Activated naive CD8-positive, alpha-beta T cell treated with anti-CD3 and anti-CD28 coated beads for 36 hours (primary cell): ENCODE results near the gene ZNF487. TPM values are rescaled to one million over a fixed set of nuclear protein-coding genes. Genes with fewer than 3 reads are reported as not detected.
"Not testable (repeated sequence)": the region's sequence is repeated elsewhere in the genome, so short reads cannot be mapped to it uniquely, and the experiment has no call there.

ENCODE experiments used
- DNase-seq: peaks from one replicate; pipeline ENCODE4 v3.0.0; 2021
- H3K27ac Mint-ChIP-seq: one replicate; pipeline ENCODE4 v1.8.0; 2022; ENCODE audit warnings: mild to moderate bottlenecking, moderate library complexity, mixed read lengths
- H3K27me3 Mint-ChIP-seq: one replicate; pipeline ENCODE4 v1.8.0; 2022; ENCODE audit warnings: mild to moderate bottlenecking, mixed read lengths
- H3K36me3 Mint-ChIP-seq: one replicate; pipeline ENCODE4 v1.8.0; 2021; ENCODE audit warnings: mild to moderate bottlenecking, mixed read lengths
- H3K4me1 Mint-ChIP-seq: one replicate; pipeline ENCODE4 v1.8.0; 2021; ENCODE audit warnings: mixed read lengths
- H3K4me3 Mint-ChIP-seq: one replicate; pipeline ENCODE4 v1.8.0; 2022; ENCODE audit warnings: mild to moderate bottlenecking, moderate library complexity, mixed read lengths
- H3K9me3 Mint-ChIP-seq: one replicate; pipeline ENCODE4 v1.8.0; 2022; ENCODE audit warnings: mixed read lengths
- total RNA-seq, 2 experiments: library from RNA; stranded (reverse); gene quantifications; one replicate each; pipeline ENCODE4 v1.2.3, GENCODE V29; 2021

ZNF487 gene
- total RNA-seq = 1 to 10 TPM; 2.4 to 2.9 TPM

DNA sequence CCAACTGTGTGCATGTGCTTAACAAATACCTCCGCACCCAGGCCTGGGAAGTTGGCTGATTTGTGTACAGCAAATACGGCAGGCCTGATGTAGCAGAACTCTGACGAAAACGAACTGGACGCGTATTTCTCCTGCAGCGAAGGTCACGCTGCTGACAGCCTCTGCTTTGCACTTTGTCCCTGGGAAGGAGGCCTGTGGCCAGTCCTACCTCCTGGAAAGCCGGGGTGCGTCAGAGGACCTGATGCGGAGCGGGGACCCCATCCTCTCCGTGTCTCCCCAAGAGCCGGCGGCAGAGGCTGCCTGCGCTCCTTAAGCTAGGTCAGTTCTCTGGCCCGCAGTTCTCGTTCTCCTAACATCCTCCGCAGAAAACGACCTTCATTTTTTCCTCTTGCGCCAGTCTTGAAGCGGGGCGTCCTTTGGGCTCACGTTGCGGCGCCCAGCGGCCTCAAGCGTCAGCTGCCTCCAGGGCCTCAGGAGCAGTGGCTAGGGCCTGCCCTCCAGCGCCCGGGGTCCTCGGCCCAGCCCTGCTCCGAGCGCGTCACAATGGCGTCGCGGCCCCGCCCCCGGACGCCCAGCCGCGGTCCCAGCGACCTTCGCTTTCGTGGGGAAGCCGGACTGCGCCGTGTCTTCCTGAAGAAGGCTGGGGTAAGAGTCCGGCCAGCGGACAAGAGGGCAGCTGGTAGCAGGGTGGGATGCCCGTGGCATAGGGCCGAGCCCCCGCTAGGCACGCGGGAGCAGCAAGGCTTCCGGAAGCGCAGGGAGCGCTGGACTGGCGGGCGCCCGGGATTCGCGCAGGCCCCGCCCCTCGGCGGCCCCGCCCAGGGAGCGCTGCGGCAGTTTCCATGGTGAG, at the start of gene ZNF487:
ZNF487 (plus strand) TSS at position 821 of the 850 bp plus-strand sequence. CDS start 38,703 bp downstream, outside the sequence.
- Mint-ChIP-seq H3K4me3 (peak within 1 kb of the TSS; percentile 96), H3K4me1 (peaks cover 6% of the 10 kb centered on the region), H3K36me3 (peaks cover 2% of the 10 kb centered on the region), H3K27me3 (no peaks in the 10 kb centered on the region), H3K9me3 (no peaks in the 10 kb centered on the region), H3K27ac (peak within 1 kb of the TSS; percentile 97)
- DNase-seq = peak; percentile 93

DNA sequence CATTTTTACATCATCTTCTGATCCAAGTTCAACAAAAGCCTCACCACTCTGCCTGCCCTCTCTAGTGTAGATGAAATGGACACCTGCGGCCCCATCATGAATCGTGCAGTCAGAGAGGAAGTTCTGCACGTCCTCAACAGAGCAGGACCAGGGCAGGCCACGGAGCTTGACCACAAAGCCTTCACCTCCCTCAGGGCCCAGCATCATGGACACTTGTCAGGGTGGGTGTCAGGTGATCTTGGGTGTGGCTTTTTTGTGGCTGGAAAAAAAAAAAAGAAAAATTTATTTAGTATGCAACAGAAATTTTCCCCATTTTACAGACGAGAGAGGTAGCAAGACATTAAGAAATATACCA, 49.3 kb upstream of the ZNF487 start:
- H3K36me3 Mint-ChIP-seq = peaks cover 57% of the 10 kb centered on the region
- DNase-seq = no peak
- H3K4me1 Mint-ChIP-seq = peaks cover 49% of the 10 kb centered on the region
- H3K27ac Mint-ChIP-seq = no peak overlapping the region
- no peaks in the 10 kb centered on the region for H3K27me3 Mint-ChIP-seq
- H3K9me3 Mint-ChIP-seq = no peaks in the 10 kb centered on the region
- no peak overlapping the region for H3K4me3 Mint-ChIP-seq

DNA sequence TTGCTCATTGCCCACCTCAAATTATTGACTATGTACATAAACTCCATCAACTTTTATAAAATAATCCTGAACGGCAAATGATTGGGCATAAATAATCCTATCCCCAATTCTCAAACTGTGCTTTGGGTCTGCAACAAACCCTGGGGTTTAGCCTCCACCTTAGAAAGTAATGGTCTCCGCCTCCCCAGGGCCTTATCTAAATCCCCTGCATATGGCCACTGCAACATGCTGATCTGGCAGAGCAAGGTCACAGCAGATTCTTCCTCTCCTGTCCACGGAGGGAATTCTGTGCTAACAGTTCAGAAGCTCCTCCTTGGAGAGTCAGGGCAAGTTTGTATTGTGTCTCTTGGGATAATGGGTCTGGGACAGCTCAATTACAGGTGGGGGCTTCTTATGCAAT, 47.0 kb upstream of the ZNF487 start:
- Mint-ChIP-seq H3K27me3 (no peaks in the 10 kb centered on the region), H3K4me3 (no peak overlapping the region), H3K36me3 (peaks cover 71% of the 10 kb centered on the region), H3K4me1 (peaks cover 64% of the 10 kb centered on the region), H3K27ac (peak overlapping the region; percentile 21), H3K9me3 (no peaks in the 10 kb centered on the region)
- no peak for DNase-seq

DNA sequence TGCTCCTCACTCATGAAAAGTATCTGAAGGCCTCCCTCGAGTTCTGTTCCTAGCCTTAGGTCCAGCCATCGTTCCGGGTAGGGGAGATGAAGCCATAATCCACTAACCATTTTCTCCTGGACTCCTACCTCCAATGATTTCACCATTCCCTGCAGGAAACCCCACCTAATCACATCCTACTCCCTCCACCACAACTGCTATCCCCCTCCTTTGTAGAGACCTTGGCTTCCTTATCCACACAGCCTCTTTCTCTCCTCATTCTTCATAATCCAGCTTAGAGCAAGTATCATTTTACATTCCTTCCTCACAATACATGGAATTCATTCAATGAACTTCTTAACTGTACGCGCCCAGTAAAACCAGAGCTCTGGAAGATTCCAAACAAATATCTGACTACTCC, 46.6 kb upstream of the ZNF487 start:
- Mint-ChIP-seq H3K27me3 (no peaks in the 10 kb centered on the region), H3K27ac (peak overlapping the region; percentile 66), H3K4me1 (peaks cover 69% of the 10 kb centered on the region), H3K4me3 (no peak overlapping the region), H3K36me3 (peaks cover 75% of the 10 kb centered on the region), H3K9me3 (no peaks in the 10 kb centered on the region)
- DNase-seq = no peak

DNA sequence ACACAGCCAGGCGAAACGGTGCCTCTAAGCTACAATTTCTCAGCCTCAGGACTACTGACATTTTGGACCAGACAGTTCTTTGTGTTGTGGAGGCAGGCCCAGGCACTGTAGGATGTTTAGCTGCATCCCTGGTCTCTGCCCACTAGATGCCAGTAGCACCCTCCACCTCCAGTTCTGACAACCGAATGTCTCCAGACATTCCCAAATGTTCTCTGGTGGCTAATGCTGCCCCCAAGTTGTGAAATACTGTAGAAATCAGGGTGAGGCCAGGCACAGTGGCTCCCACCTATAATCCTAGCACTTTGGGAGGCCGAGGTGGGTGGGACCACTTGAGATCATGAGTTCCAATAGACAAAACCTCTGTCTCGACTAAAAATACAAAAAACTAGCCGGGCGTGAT, 46.2 kb upstream of the ZNF487 start:
- Mint-ChIP-seq H3K27ac (peak overlapping the region; percentile 66), H3K9me3 (no peaks in the 10 kb centered on the region), H3K36me3 (peaks cover 79% of the 10 kb centered on the region), H3K4me3 (no peak overlapping the region), H3K27me3 (no peaks in the 10 kb centered on the region), H3K4me1 (peaks cover 73% of the 10 kb centered on the region)
- no peak for DNase-seq

DNA sequence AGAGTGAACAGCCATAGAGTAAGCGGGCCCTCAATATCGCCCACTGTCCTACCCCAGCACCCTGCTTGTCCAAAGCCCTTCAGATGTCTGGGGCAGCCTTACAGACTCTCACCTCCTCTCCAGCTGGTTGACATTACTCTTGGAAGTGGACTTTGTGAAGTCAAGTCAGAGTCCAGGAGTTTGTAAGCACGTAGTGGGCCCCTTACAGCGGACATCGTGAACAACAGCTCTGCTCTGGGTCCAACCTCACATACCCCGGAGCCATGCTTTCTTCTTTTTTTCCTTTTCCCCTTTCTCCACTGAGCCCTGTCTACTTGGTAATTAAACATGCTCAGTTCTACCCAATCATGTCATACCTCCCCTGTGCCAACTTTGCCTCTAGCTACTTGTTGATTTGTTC, 45.4 kb upstream of the ZNF487 start:
- no peak for DNase-seq
- H3K4me1 Mint-ChIP-seq = peaks cover 74% of the 10 kb centered on the region
- peaks cover 83% of the 10 kb centered on the region for H3K36me3 Mint-ChIP-seq
- H3K9me3 Mint-ChIP-seq = no peaks in the 10 kb centered on the region
- H3K27ac Mint-ChIP-seq = peak overlapping the region; percentile 80
- no peak overlapping the region for H3K4me3 Mint-ChIP-seq
- H3K27me3 Mint-ChIP-seq = no peaks in the 10 kb centered on the region

DNA sequence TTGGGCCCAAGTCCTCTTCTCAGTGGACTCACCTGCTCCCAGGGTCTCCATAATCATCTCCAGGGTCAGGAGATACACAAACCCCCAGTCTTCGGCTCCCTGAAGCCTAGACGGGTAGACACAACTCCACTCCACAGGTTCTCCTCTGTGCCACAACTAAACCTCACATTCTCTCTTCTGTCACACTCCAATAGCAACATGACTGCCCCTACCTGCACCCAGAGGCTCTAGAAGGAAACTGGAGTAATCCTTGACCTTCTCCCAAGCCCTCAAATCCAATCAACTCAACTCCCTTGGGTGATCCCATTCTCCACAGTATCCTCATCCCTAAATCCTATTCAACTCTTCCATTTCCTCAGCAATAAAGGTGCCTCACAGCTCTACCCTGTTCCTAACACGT, 44.2 kb upstream of the ZNF487 start:
- Mint-ChIP-seq H3K9me3 (no peaks in the 10 kb centered on the region), H3K27ac (peak overlapping the region; percentile 80), H3K4me3 (peak overlapping the region; percentile 0), H3K27me3 (no peaks in the 10 kb centered on the region), H3K36me3 (peaks cover 77% of the 10 kb centered on the region), H3K4me1 (peaks cover 65% of the 10 kb centered on the region)
- DNase-seq = no peak

DNA sequence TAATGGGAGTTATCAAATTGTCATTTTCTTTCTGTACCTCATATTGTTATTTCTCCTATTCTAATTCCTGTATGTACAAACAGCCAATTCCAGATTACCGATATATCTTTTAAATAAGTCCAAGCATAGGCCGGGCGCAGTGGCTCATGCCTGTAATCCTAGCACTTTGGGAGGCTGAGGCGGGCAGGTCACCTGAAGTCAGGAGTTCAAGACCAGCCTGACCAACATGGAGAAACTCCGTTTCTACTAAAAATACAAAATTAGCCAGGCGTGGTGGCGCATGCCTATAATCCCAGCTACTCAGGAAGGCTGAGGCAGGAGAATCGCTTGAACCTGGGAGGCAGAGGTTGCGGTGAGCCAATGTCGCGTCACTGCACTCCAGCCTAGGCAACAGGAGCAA, 43.7 kb upstream of the ZNF487 start:
- H3K27ac Mint-ChIP-seq = peak overlapping the region; percentile 80
- H3K27me3 Mint-ChIP-seq, H3K9me3 Mint-ChIP-seq, DNase-seq: not testable (repeated sequence)
- peaks cover 68% of the 10 kb centered on the region for H3K4me1 Mint-ChIP-seq
- peak overlapping the region; percentile 0 for H3K4me3 Mint-ChIP-seq
- peaks cover 80% of the 10 kb centered on the region for H3K36me3 Mint-ChIP-seq

DNA sequence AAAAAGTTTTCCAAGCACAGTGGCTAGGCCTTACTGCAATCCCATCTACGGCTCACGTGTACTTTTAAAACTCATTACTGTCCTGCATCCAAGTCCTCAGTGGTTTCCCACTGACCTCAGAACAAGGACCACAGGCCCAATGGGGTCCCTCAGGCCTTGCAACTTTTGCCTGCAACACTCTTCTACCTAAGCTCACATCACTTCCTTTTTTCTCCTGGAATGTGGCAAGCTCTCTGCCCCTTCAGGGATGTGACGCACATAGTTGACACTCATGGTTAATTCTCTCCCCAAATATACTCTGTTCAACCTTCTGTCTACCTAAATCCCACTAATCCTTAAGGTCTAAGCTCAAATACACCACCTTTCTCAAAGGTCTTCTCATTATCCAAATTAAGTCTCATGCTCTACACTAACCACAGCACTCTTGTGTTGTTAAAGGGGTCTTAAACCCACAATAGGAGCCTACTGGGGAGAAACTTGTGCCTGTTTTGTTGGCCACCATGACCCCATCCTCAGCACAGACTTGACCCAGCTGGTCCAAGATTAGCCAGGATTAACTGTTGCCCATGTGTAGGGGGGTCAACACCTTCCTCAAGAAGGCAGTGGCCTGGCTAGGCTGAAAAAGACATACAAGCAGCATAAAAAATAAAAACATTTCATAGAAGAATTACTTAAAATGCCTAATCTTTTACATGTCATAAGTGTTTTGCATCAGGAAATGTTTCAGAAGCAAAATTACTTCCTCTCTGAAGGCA, 43.1 kb upstream of the ZNF487 start:
- Mint-ChIP-seq H3K4me1 (peaks cover 65% of the 10 kb centered on the region), H3K27me3 (no peaks in the 10 kb centered on the region), H3K36me3 (peaks cover 80% of the 10 kb centered on the region), H3K27ac (peak overlapping the region; percentile 97), H3K4me3 (no peak overlapping the region), H3K9me3 (no peaks in the 10 kb centered on the region)
- DNase-seq = no peak

DNA sequence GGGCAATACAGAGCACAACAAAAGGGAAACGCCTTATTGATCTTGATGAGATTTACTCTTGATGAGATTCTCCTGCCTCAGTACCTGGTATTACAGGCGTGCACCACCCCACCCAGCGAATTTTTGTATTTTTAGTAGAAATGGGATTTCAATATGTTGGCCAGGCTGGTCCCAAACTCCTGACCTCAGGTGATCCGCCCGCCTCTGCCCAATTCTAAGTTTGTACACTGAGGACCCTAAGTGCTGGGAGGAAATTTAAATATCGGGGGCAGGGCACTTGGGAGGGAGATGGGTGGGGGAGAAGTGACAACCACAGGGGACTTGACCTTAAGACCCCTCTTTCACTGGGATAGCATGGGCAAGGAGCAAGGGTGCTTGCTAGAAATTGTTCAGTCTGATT, 42.0 kb upstream of the ZNF487 start:
- H3K4me1 Mint-ChIP-seq = peaks cover 66% of the 10 kb centered on the region
- peak overlapping the region; percentile 97 for H3K27ac Mint-ChIP-seq
- no peaks in the 10 kb centered on the region for H3K9me3 Mint-ChIP-seq
- DNase-seq = no peak
- peaks cover 81% of the 10 kb centered on the region for H3K36me3 Mint-ChIP-seq
- peak overlapping the region; percentile 89 for H3K4me3 Mint-ChIP-seq
- no peaks in the 10 kb centered on the region for H3K27me3 Mint-ChIP-seq

DNA sequence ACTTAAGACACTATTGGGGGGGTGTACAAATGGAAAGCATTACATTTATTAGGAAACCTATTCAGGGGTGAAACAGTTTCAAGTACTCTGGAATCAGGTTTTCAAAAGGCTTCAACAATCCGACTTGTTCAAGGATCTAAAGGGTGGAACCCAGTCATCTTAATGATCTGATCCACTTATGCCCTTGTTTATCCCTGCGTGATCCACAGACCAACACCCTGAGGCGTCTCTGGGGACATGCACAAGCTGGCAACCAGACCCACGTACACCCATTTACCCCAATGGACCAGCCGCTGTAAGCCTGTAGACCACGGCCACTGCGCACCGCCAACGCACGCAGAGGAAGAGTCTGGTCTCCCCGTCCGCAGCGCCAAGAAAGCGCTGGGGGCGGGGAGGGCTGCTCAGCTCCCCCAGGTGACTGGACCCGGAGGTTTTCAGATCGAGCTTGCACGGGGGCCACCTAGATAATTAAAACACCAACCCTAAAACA, 41.3 kb upstream of the ZNF487 start:
- Mint-ChIP-seq H3K4me1 (peaks cover 67% of the 10 kb centered on the region), H3K4me3 (peak overlapping the region; percentile 89), H3K9me3 (no peaks in the 10 kb centered on the region), H3K36me3 (peaks cover 84% of the 10 kb centered on the region), H3K27me3 (no peaks in the 10 kb centered on the region), H3K27ac (peak overlapping the region; percentile 97)
- DNase-seq = peak; percentile 35

DNA sequence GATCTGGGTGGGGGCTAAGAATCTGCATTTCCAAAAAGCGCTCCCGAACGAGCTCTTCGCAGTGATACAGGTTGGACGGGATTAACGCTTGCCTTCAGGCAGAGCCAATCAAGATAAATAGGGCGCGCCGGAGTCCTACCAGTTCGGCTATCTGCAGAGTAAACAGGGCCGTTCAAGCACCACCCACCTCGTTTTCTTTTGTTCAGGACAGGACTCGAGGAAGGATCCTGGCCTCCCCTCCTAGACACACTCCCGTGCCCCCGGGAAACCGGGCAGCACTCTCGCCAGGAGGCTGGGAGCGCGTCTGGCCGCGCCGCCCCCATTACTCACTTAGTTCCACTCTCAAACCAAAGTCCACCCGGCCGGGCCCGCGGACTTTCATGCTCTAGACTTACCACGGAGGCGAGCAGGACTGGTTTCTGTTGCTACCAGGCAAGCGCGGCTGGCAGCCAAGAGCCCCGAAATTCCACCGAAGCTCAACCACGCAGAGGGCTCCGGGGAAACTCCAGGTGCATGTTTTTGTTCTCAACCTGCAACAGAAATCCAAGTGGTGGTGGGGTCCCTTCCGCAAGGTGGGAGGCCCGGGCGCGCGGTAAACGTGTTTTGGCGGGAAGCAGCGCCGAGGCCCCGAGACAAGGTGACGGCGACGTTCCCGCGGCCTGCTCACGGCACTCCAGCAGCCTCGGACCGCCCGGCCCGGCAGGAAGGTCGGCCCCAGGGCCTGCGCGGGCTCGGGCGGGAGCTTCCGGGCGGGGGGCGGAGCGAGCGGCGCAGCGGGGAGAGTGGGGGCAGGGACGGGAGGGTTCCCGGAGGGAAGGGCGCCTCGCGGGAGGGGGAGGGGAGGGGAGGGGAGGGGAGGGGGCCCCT, 40.6 kb upstream of the ZNF487 start:
- Mint-ChIP-seq H3K27ac (peak overlapping the region; percentile 97), H3K36me3 (peaks cover 85% of the 10 kb centered on the region), H3K27me3 (no peaks in the 10 kb centered on the region), H3K4me1 (peaks cover 68% of the 10 kb centered on the region), H3K4me3 (peak overlapping the region; percentile 93), H3K9me3 (no peaks in the 10 kb centered on the region)
- DNase-seq = peak; percentile 86

DNA sequence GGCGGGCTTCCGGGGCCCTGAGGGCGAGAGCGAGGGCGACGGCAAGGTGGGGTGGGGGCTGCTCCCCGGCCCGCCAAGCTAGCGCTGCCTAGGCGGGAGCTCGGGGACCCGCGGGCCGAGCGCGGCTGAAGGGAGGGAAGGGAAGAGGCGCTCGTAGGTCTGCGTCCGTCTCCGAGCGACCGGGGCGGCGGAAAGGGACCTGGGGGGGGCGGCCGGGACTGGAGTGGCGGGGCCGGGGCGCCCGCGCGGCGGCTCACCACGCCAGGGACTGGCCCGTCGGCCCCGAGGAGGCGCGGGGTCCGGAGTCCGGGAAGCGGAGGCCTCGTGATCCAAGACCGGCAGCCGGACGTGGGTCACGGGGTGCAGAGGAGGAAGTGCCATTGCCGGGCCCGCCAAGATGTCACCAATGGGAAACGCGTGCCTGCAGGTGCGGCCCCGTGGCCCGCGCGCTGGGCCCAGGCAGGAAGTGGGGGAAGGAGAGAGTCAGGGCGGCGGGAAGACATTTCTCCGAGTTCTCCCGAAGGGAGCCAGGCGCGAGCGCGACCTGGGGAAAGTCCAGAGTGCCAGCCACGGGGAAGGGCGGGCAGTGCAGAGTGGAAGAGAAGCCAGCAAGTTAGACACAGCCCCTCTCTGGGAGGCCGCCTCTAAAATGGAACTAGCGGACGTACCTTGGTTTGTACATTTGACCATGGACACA, 39.8 kb upstream of the ZNF487 start:
- Mint-ChIP-seq H3K36me3 (peaks cover 86% of the 10 kb centered on the region), H3K9me3 (no peaks in the 10 kb centered on the region), H3K27me3 (no peaks in the 10 kb centered on the region), H3K4me1 (peaks cover 69% of the 10 kb centered on the region), H3K27ac (peak overlapping the region; percentile 98), H3K4me3 (peak overlapping the region; percentile 93)
- DNase-seq = peak; percentile 90

DNA sequence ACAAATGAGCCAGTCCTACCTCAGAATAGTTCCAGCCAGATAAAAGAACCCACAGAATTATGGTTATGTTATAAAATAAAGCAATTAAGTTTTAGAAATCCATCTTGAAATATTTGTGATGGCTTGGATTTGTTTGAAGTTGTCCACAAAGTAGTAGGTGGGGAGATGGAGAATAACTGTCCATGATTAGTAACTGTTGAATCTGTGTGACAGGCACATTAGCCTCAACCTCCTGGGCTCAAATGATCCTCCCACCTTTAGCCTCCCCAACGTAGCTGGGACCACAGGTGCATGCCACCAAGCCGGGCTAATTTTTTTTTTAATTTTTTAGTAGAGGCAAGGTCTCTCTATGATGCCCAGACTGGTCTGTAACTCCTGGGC, 38.0 kb upstream of the ZNF487 start:
- H3K27me3 Mint-ChIP-seq = no peaks in the 10 kb centered on the region
- no peaks in the 10 kb centered on the region for H3K9me3 Mint-ChIP-seq
- DNase-seq = no peak
- H3K27ac Mint-ChIP-seq = peak overlapping the region; percentile 98
- peaks cover 71% of the 10 kb centered on the region for H3K4me1 Mint-ChIP-seq
- H3K36me3 Mint-ChIP-seq = peaks cover 87% of the 10 kb centered on the region
- H3K4me3 Mint-ChIP-seq = peak overlapping the region; percentile 93
